HCT116 (cell line): ENCODE results near the gene CHN1. TPM values are rescaled to one million over a fixed set of nuclear protein-coding genes. Genes with fewer than 3 reads are reported as not detected.

Experiments
- ATAC-seq: fragments of 200-7000 bp; cut with Tn5 transposase; 2 replicates; pipeline ENCODE4 v1.9.1; 2020; ENCODE audit warnings: mild to moderate bottlenecking, moderate library complexity
- BruUV-seq: library from RNA; stranded (reverse); fragments of 400-500 nt; replicated peaks from 2 replicates; lab custom pipeline; 2021; lab: Mats Ljungman, UMichigan
- CTCF ChIA-PET: fragments of 300-600 bp; sonication (Branson Sonifier 250); formaldehyde crosslinking; loops from one replicate; lab custom pipeline; 2021; ENCODE audit warnings: antibody characterized with exemption; lab: Charles Lee
- POLR2A ChIA-PET: fragments of 300-600, 350-600 bp; sonication (Branson Sonifier 250); formaldehyde crosslinking; loops from one replicate; lab custom pipeline; 2021; ENCODE audit warnings: antibody characterized with exemption; lab: Charles Lee
- RAD21 ChIA-PET, 2 experiments: fragments of 300-600 bp; sonication (Branson Sonifier 250); formaldehyde crosslinking; loops; one replicate each; lab custom pipeline; 2023; ENCODE audit warnings: low total read pairs in 2 of 2; ENCODE audit not compliant: uncharacterized antibody in 2 of 2, unreplicated experiment in 2 of 2, low non-redundant PET in 1 of 2; lab: Charles Lee
- DNase-seq: peaks from one replicate; pipeline ENCODE4 v3.0.0-alpha.2; 2010; ENCODE audit warnings: low read depth, low spot score
- H2AFZ ChIP-seq: fragments of 200-600 bp; shearing (Covaris generic), sonication (generic); 2 replicates; pipeline ENCODE4 v1.6.1; 2017; ENCODE audit warnings: low read depth, mixed run types, mixed read lengths, antibody characterized with exemption, low read length; ENCODE audit not compliant: poor library complexity, severe bottlenecking
- H3K27ac ChIP-seq: 2 replicates; pipeline ENCODE4 v1.5.1; 2012; ENCODE audit warnings: low read depth, low read length
- H3K27me3 ChIP-seq: fragments of 200-600 bp; sonication (generic); 2 replicates; pipeline ENCODE4 v1.6.1; 2016; ENCODE audit warnings: mixed run types, low read length, mixed read lengths; ENCODE audit not compliant: insufficient read depth
- H3K36me3 ChIP-seq, 2 experiments: fragments of 200-500 bp in 1 of 2; fragments of 200-600 bp in 1 of 2; sonication (Bioruptor generic) in 1 of 2; sonication (generic) in 1 of 2; 2 replicates each; pipeline versions ENCODE4 v1.5.1 to v1.6.1; 2014 to 2016; ENCODE audit warnings: low read length in 2 of 2, inconsistent platforms in 1 of 2, mixed read lengths in 1 of 2, mixed run types in 1 of 2; ENCODE audit not compliant: insufficient read depth in 2 of 2, control insufficient read depth in 1 of 2
- H3K4me1 ChIP-seq, 2 experiments: fragments of 200-600 bp in 1 of 2; sonication (generic) in 1 of 2; 2 replicates each; pipeline versions ENCODE4 v1.5.1 to v1.6.1; 2012 to 2017; ENCODE audit warnings: low read length in 2 of 2, inconsistent platforms in 1 of 2, mild to moderate bottlenecking in 1 of 2, mixed read lengths in 1 of 2, mixed run types in 1 of 2, moderate library complexity in 1 of 2; ENCODE audit not compliant: insufficient read depth in 2 of 2, control insufficient read depth in 1 of 2
- H3K4me2 ChIP-seq: fragments of 200-600 bp; sonication (generic); 2 replicates; pipeline ENCODE4 v1.6.1; 2017; ENCODE audit warnings: mixed run types, low read length, mixed read lengths
- H3K4me3 ChIP-seq, 2 experiments: fragments of 200-600 bp in 1 of 2; sonication (generic) in 1 of 2; replicated peaks in 1 of 2; 2 replicates each; pipeline ENCODE4 v1.5.1; 2011 to 2016; ENCODE audit warnings: low read length in 2 of 2, control low read depth in 1 of 2, low read depth in 1 of 2, mild to moderate bottlenecking in 1 of 2, mixed read lengths in 1 of 2, mixed run types in 1 of 2
- H3K79me2 ChIP-seq: fragments of 200-600 bp; sonication (generic); 2 replicates; pipeline ENCODE4 v1.6.1; 2017; ENCODE audit warnings: mild to moderate bottlenecking, mixed run types, low read length, moderate library complexity, mixed read lengths; ENCODE audit not compliant: insufficient read depth
- H3K9ac ChIP-seq: fragments of 200-600 bp; sonication (generic); 2 replicates; pipeline ENCODE4 v1.6.1; 2016; ENCODE audit warnings: low read length, mixed read lengths
- H3K9me2 ChIP-seq: fragments of 200-600 bp; sonication (generic), shearing (Covaris generic); 2 replicates; pipeline ENCODE4 v1.6.1; 2017; ENCODE audit warnings: mixed run types, mild to moderate bottlenecking, moderate library complexity; ENCODE audit not compliant: insufficient read depth
- H3K9me3 ChIP-seq, 2 experiments: fragments of 200-500 bp in 1 of 2; fragments of 200-600 bp in 1 of 2; sonication (Bioruptor generic) in 1 of 2; sonication (generic) in 1 of 2; 2 replicates each; pipeline ENCODE4 v1.6.1; 2014 to 2017; ENCODE audit warnings: low read length in 2 of 2, mixed read lengths in 2 of 2, inconsistent platforms in 1 of 2, low read depth in 1 of 2, mild to moderate bottlenecking in 1 of 2, mixed run types in 1 of 2, moderate library complexity in 1 of 2; ENCODE audit not compliant: control insufficient read depth in 1 of 2, insufficient read depth in 1 of 2
- H4K20me1 ChIP-seq: fragments of 200-600 bp; sonication (generic), shearing (Covaris generic); 2 replicates; pipeline ENCODE4 v1.6.1; 2017; ENCODE audit warnings: mixed run types, mild to moderate bottlenecking, moderate library complexity; ENCODE audit not compliant: insufficient read depth
- CEBPB ChIP-seq: IDR thresholded peaks from 2 replicates; pipeline ENCODE4 v1.6.1; 2012; ENCODE audit warnings: low read depth
- EZH2 ChIP-seq: fragments of 200-600 bp; sonication (generic); IDR thresholded peaks from 2 replicates; pipeline ENCODE4 v1.6.1; 2017; ENCODE audit warnings: antibody characterized with exemption, mixed run types
- FOSL1 ChIP-seq: IDR thresholded peaks from 2 replicates; pipeline ENCODE4 v1.6.1; 2012; ENCODE audit warnings: low read depth
- POLR2A ChIP-seq: IDR thresholded peaks from 2 replicates; pipeline ENCODE4 v1.7.0; 2011; ENCODE audit warnings: borderline replicate concordance; ENCODE audit not compliant: insufficient read depth, insufficient read length; ENCODE audit errors: extremely low read depth
- RAD21 ChIP-seq: IDR thresholded peaks from 2 replicates; pipeline ENCODE4 v1.6.1; 2012; ENCODE audit warnings: low read depth, mild to moderate bottlenecking
- SP1 ChIP-seq: IDR thresholded peaks from 2 replicates; pipeline ENCODE4 v1.6.1; 2012; ENCODE audit warnings: low read depth
- ZNF274 ChIP-seq: fragments of 200-500 bp; sonication (Bioruptor generic); IDR thresholded peaks from 2 replicates; pipeline ENCODE4 v1.6.1; 2014; ENCODE audit warnings: mild to moderate bottlenecking, low read depth, low read length, inconsistent platforms
- intact Hi-C: fragments of 100-400 bp; cut with micrococcal nuclease; formaldehyde crosslinking; loops from 2 replicates; pipeline ENCODE4 v1.10.0; 2022
- total RNA-seq: library from RNA; stranded (reverse); gene quantifications from one replicate; pipeline ENCODE4 v1.2.1, GENCODE V29; 2021; ENCODE audit not compliant: unreplicated experiment
- TF ChIP-seq, protein P1 (sequence below): IDR thresholded peaks from 2 replicates; pipeline ENCODE4 v1.6.1; 2012
- TF ChIP-seq, protein P2 (sequence below), 3 experiments: fragments of 200-600 bp in 1 of 3; sonication (generic) in 1 of 3; IDR thresholded peaks in 2 of 3; conservative IDR thresholded peaks in 1 of 3; 2 replicates each; pipeline ENCODE4 v1.5.1; 2012 to 2017; ENCODE audit warnings: low read depth in 2 of 3, low read length in 2 of 3, antibody characterized with exemption in 1 of 3, borderline replicate concordance in 1 of 3, control low read depth in 1 of 3, mild to moderate bottlenecking in 1 of 3, mixed read lengths in 1 of 3, mixed run types in 1 of 3, moderate library complexity in 1 of 3; ENCODE audit not compliant: insufficient read depth in 1 of 3

Gene CHN1
- total RNA-seq, 1 experiment from 2014 or later, result 3.6 TPM

DNA sequence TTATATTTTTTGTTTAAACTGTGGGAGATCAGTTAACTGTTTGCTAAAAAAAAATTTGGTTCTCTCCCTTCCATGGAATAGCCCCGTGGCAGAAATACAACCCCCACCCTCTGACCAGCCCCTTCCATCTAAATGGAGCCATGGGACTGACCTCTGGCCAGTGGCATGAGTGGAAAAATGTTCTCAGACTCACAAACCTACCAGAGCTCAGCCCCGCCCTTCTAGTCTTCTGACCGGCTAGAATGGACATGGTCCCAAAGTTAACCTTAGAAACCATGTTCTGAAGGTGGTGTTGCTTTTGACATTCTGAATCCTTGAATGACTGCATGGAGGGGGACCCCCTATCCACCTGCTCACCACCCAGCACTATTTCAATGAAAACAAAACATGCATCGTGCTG lies 239.6 kb downstream of the CHN1 start:
- Histone ChIP-seq H3K9me2 (no peaks in the 10 kb centered on the region), H3K27me3 (no peaks in the 10 kb centered on the region), H3K27ac (no peak overlapping the region), H3K4me3 (no peak overlapping the region), H3K4me1 (no peaks in the 10 kb centered on the region), H3K36me3 (no peaks in the 10 kb centered on the region), H4K20me1 (no peaks in the 10 kb centered on the region), H3K4me2 (no peak overlapping the region), H3K9ac (no peak overlapping the region), H3K9me3 (no peaks in the 10 kb centered on the region), H3K79me2 (no peaks in the 10 kb centered on the region), H2AFZ (no peak overlapping the region)
- RAD21 ChIA-PET, result no interaction called here
- CTCF ChIA-PET, result interaction anchor here (1.2 kb wide), 1 partner anchor 16 kb away, joined by 7 read pairs; no protein-coding TSS in a partner anchor
- no peak for DNase-seq
- intact Hi-C loops, result no loop called here
- POLR2A ChIA-PET, result no interaction called here
- no peak for ATAC-seq
- BruUV-seq, result no TSS peak
- TF ChIP-seq FOSL1, result no peak
- no peak for TF ChIP-seq ZNF274
- TF ChIP-seq POLR2A, result no peak
- TF ChIP-seq, protein P1, sequence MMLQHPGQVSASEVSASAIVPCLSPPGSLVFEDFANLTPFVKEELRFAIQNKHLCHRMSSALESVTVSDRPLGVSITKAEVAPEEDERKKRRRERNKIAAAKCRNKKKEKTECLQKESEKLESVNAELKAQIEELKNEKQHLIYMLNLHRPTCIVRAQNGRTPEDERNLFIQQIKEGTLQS, result no peak
- TF ChIP-seq RAD21, result no peak
- TF ChIP-seq, protein P2, sequence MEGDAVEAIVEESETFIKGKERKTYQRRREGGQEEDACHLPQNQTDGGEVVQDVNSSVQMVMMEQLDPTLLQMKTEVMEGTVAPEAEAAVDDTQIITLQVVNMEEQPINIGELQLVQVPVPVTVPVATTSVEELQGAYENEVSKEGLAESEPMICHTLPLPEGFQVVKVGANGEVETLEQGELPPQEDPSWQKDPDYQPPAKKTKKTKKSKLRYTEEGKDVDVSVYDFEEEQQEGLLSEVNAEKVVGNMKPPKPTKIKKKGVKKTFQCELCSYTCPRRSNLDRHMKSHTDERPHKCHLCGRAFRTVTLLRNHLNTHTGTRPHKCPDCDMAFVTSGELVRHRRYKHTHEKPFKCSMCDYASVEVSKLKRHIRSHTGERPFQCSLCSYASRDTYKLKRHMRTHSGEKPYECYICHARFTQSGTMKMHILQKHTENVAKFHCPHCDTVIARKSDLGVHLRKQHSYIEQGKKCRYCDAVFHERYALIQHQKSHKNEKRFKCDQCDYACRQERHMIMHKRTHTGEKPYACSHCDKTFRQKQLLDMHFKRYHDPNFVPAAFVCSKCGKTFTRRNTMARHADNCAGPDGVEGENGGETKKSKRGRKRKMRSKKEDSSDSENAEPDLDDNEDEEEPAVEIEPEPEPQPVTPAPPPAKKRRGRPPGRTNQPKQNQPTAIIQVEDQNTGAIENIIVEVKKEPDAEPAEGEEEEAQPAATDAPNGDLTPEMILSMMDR (IDR thresholded peaks at IDR 0.05 in 2 of 3, conservative IDR thresholded peaks at IDR 0.05 in 1 of 3; ENCODE audit: borderline replicate concordance in 1 of 3, insufficient read depth in 1 of 3, low read depth in 2 of 3, low read length in 2 of 3), result no peak
- TF ChIP-seq SP1, result no peak
- TF ChIP-seq EZH2, result no peak
- no peak for TF ChIP-seq CEBPB
